Activated CD4-positive, alpha-beta T cell treated with anti-CD3 and anti-CD28 coated beads for 36 hours (primary cell): ENCODE data around the gene SPDYE4. TPM values are rescaled to one million over a fixed set of nuclear protein-coding genes. Genes with fewer than 3 reads are reported as not detected.

Source experiments
- ATAC-seq: fragments of 200-7000 bp; cut with Tn5 transposase; one replicate; pipeline ENCODE4 v1.10.0; 2021; ENCODE audit warnings: mild to moderate bottlenecking, moderate library complexity
- CTCF ChIA-PET: fragments of 350-600 bp; sonication (Branson Sonifier 250); formaldehyde crosslinking; loops from one replicate; lab custom pipeline; 2021; ENCODE audit warnings: antibody characterized with exemption; lab: Charles Lee
- POLR2A ChIA-PET: fragments of 350-600 bp; sonication (Branson Sonifier 250); formaldehyde crosslinking; loops from one replicate; lab custom pipeline; 2021; ENCODE audit warnings: antibody characterized with exemption, inconsistent platforms; lab: Charles Lee
- DNase-seq: peaks from one replicate; pipeline ENCODE4 v3.0.0-alpha.2; 2020
- H3K27ac Mint-ChIP-seq: one replicate; pipeline ENCODE4 v1.8.0; 2021; ENCODE audit warnings: mixed read lengths
- H3K27me3 Mint-ChIP-seq: one replicate; pipeline ENCODE4 v1.8.0; 2021; ENCODE audit warnings: mixed read lengths
- H3K36me3 Mint-ChIP-seq: one replicate; pipeline ENCODE4 v1.8.0; 2021; ENCODE audit warnings: low read depth, mixed read lengths
- H3K4me1 Mint-ChIP-seq: one replicate; pipeline ENCODE4 v1.8.0; 2021; ENCODE audit warnings: mixed read lengths
- H3K4me3 Mint-ChIP-seq: one replicate; pipeline ENCODE4 v1.8.0; 2021; ENCODE audit warnings: mild to moderate bottlenecking, moderate library complexity, mixed read lengths
- H3K9me3 Mint-ChIP-seq: one replicate; pipeline ENCODE4 v1.8.0; 2021; ENCODE audit warnings: low read depth, mixed read lengths
- intact Hi-C, 2 experiments: fragments of 100-400 bp; cut with DNase I in 1 of 2; cut with micrococcal nuclease in 1 of 2; formaldehyde crosslinking; loops; one replicate each; pipeline versions ENCODE4 v1.14.2 to v1.15.1; 2022 to 2024; cut with DNase I, micrococcal nuclease
- total RNA-seq, 2 experiments: library from RNA; stranded (reverse); gene quantifications; one replicate each; pipeline ENCODE4 v1.2.3, GENCODE V29; 2021

SPDYE4 gene
- total RNA-seq, 2 experiments from 2014 or later: not detected

GRCh38 chr17:8782176-8782575, 23.8 kb upstream of the SPDYE4 start:
- DNase-seq: no peak
- Mint-ChIP-seq H3K27me3 (peaks cover 3% of the 10 kb centered on the region), H3K9me3 (no peaks in the 10 kb centered on the region), H3K4me1 (no peaks in the 10 kb centered on the region), H3K4me3 (no peak overlapping the region), H3K27ac (no peak overlapping the region), H3K36me3 (no peaks in the 10 kb centered on the region)
- no peak for ATAC-seq
- ChIA-PET CTCF (interaction anchor here (0.6 to 1.1 kb wide), 3 partner anchors 9 to 869 kb away, joined by 3 to 5 read pairs (median 4); no protein-coding TSS in a partner anchor), POLR2A (no interaction called here)
- intact Hi-C loops: no loop called here

GRCh38 chr17:8781776-8782175, 23.4 kb upstream of the SPDYE4 start:
- no peaks in the 10 kb centered on the region for H3K9me3 Mint-ChIP-seq
- no peak for DNase-seq
- intact Hi-C loops: no loop called here
- H3K27me3 Mint-ChIP-seq: peaks cover 4% of the 10 kb centered on the region
- ATAC-seq: no peak
- H3K36me3 Mint-ChIP-seq: no peaks in the 10 kb centered on the region
- ChIA-PET POLR2A (no interaction called here), CTCF (interaction anchor here (0.6 to 1.1 kb wide), 4 partner anchors 9 to 869 kb away, joined by 3 to 5 read pairs (median 4); no protein-coding TSS in a partner anchor)
- no peak overlapping the region for H3K4me3 Mint-ChIP-seq
- H3K27ac Mint-ChIP-seq: no peak overlapping the region
- H3K4me1 Mint-ChIP-seq: no peaks in the 10 kb centered on the region

- ATAC-seq (no peak), DNase-seq (no peak)
- H3K27ac Mint-ChIP-seq: no peak overlapping the region
- intact Hi-C loops: no loop called here
- peaks cover 8% of the 10 kb centered on the region for H3K9me3 Mint-ChIP-seq
- no peaks in the 10 kb centered on the region for H3K36me3 Mint-ChIP-seq
- H3K4me3 Mint-ChIP-seq: no peak overlapping the region
- POLR2A ChIA-PET: no interaction called here
- no peaks in the 10 kb centered on the region for H3K4me1 Mint-ChIP-seq
- peaks cover 5% of the 10 kb centered on the region for H3K27me3 Mint-ChIP-seq
- CTCF ChIA-PET: interaction anchor here (0.5 to 2.9 kb wide), 4 partner anchors 8 to 390 kb away, joined by 3 to 26 read pairs (median 4); no protein-coding TSS in a partner anchor
Observed at GRCh38 chr17:8776881-8777280, 18.5 kb upstream of the SPDYE4 start.

- ChIA-PET POLR2A (no interaction called here), CTCF (interaction anchor here (0.7 to 2.9 kb wide), 5 partner anchors 9 to 718 kb away, joined by 3 to 26 read pairs (median 4); no protein-coding TSS in a partner anchor)
- H3K4me1 Mint-ChIP-seq: no peaks in the 10 kb centered on the region
- no peak overlapping the region for H3K27ac Mint-ChIP-seq
- ATAC-seq: no peak
- peaks cover 5% of the 10 kb centered on the region for H3K27me3 Mint-ChIP-seq
- no peak overlapping the region for H3K4me3 Mint-ChIP-seq
- H3K9me3 Mint-ChIP-seq: peaks cover 8% of the 10 kb centered on the region
- intact Hi-C loops: no loop called here
- H3K36me3 Mint-ChIP-seq: no peaks in the 10 kb centered on the region
- no peak for DNase-seq
Observed at GRCh38 chr17:8776248-8776647, 17.9 kb upstream of the SPDYE4 start.

- Mint-ChIP-seq H3K4me1 (no peaks in the 10 kb centered on the region), H3K27me3 (peaks cover 8% of the 10 kb centered on the region), H3K9me3 (peaks cover 2% of the 10 kb centered on the region), H3K27ac (no peak overlapping the region), H3K36me3 (no peaks in the 10 kb centered on the region), H3K4me3 (no peak overlapping the region)
- DNase-seq (no peak), ATAC-seq (no peak)
- intact Hi-C loops: no loop called here
- CTCF ChIA-PET: interaction anchor here (1.0 to 1.4 kb wide), 4 partner anchors 19 to 228 kb away, joined by 3 to 4 read pairs (median 4); no protein-coding TSS in a partner anchor
- POLR2A ChIA-PET: no interaction called here
Observed at GRCh38 chr17:8766731-8767130, 8.4 kb upstream of the SPDYE4 start.

- CTCF ChIA-PET: interaction anchor here (0.9 to 1.3 kb wide), 3 partner anchors 12 to 241 kb away, joined by 3 to 4 read pairs (median 3); no protein-coding TSS in a partner anchor
- no peaks in the 10 kb centered on the region for H3K36me3 Mint-ChIP-seq
- no peak for DNase-seq
- no peak for ATAC-seq
- POLR2A ChIA-PET: no interaction called here
- intact Hi-C loops: no loop called here
- no peak overlapping the region for H3K4me3 Mint-ChIP-seq
- peaks cover 6% of the 10 kb centered on the region for H3K27me3 Mint-ChIP-seq
- no peaks in the 10 kb centered on the region for H3K4me1 Mint-ChIP-seq
- no peak overlapping the region for H3K27ac Mint-ChIP-seq
- peaks cover 2% of the 10 kb centered on the region for H3K9me3 Mint-ChIP-seq
Observed at GRCh38 chr17:8762012-8762411, 3.7 kb upstream of the SPDYE4 start.

- CTCF ChIA-PET: interaction anchor here (0.5 to 1.0 kb wide), 3 partner anchors 24 to 324 kb away, joined by 3 to 4 read pairs (median 3); no protein-coding TSS in a partner anchor
- Mint-ChIP-seq H3K9me3 (peaks cover 2% of the 10 kb centered on the region), H3K36me3 (no peaks in the 10 kb centered on the region), H3K4me3 (no peak overlapping the region), H3K27me3 (peaks cover 17% of the 10 kb centered on the region), H3K4me1 (no peaks in the 10 kb centered on the region), H3K27ac (no peak overlapping the region)
- intact Hi-C loops: no loop called here
- no peak for DNase-seq
- no peak for ATAC-seq
- POLR2A ChIA-PET: no interaction called here
Observed at GRCh38 chr17:8757189-8757588, 1.2 kb downstream of the SPDYE4 start.

GRCh38 chr17:8755590-8756255, 2.6 kb downstream of the SPDYE4 start:
- DNase-seq (no peak), ATAC-seq (no peak)
- H3K36me3 Mint-ChIP-seq: no peaks in the 10 kb centered on the region
- H3K27me3 Mint-ChIP-seq: peaks cover 15% of the 10 kb centered on the region
- H3K4me3 Mint-ChIP-seq: no peak overlapping the region
- H3K27ac Mint-ChIP-seq: no peak overlapping the region
- ChIA-PET CTCF (interaction anchor here (0.6 to 1.4 kb wide), 5 partner anchors 9 to 261 kb away, joined by 3 to 6 read pairs (median 3); no protein-coding TSS in a partner anchor), POLR2A (no interaction called here)
- intact Hi-C loops: loop anchor here in 1 of 2 experiments (2.0 kb wide), 1 partner anchor 139 kb away; no protein-coding TSS in a partner anchor
- no peaks in the 10 kb centered on the region for H3K9me3 Mint-ChIP-seq
- no peaks in the 10 kb centered on the region for H3K4me1 Mint-ChIP-seq

GRCh38 chr17:8754890-8755289, 3.5 kb downstream of the SPDYE4 start:
- H3K36me3 Mint-ChIP-seq: no peaks in the 10 kb centered on the region
- ChIA-PET POLR2A (no interaction called here), CTCF (interaction anchor here (0.5 to 1.1 kb wide), 3 partner anchors 31 to 766 kb away, joined by 3 read pairs; no protein-coding TSS in a partner anchor)
- no peak overlapping the region for H3K27ac Mint-ChIP-seq
- intact Hi-C loops: loop anchor here (1.0 to 5.0 kb wide), 3 partner anchors 140 to 243 kb away; no protein-coding TSS in a partner anchor
- H3K4me1 Mint-ChIP-seq: no peaks in the 10 kb centered on the region
- no peak overlapping the region for H3K4me3 Mint-ChIP-seq
- no peaks in the 10 kb centered on the region for H3K9me3 Mint-ChIP-seq
- peaks cover 15% of the 10 kb centered on the region for H3K27me3 Mint-ChIP-seq
- DNase-seq: no peak
- ATAC-seq: no peak

GRCh38 chr17:8753976-8754440, 4.3 kb downstream of the SPDYE4 start:
- Mint-ChIP-seq H3K36me3 (no peaks in the 10 kb centered on the region), H3K27me3 (peaks cover 15% of the 10 kb centered on the region), H3K4me1 (no peaks in the 10 kb centered on the region), H3K9me3 (no peaks in the 10 kb centered on the region), H3K4me3 (no peak overlapping the region), H3K27ac (no peak overlapping the region)
- ATAC-seq (no peak), DNase-seq (no peak)
- ChIA-PET CTCF (no interaction called here), POLR2A (no interaction called here)
- intact Hi-C loops: loop anchor here (1.0 to 5.0 kb wide), 4 partner anchors 33 to 244 kb away; no protein-coding TSS in a partner anchor

- Mint-ChIP-seq H3K27me3 (peaks cover 15% of the 10 kb centered on the region), H3K36me3 (no peaks in the 10 kb centered on the region)
- POLR2A ChIA-PET: no interaction called here
Observed at GRCh38 chr17:8753136-8753975, 5.0 kb downstream of the SPDYE4 start.

More at GRCh38 chr17:8753136-8753975, 5.0 kb downstream of the SPDYE4 start:
- no peak overlapping the region for H3K27ac Mint-ChIP-seq
- ATAC-seq (no peak), DNase-seq (no peak)
- H3K4me3 Mint-ChIP-seq: no peak overlapping the region
- H3K4me1 Mint-ChIP-seq: no peaks in the 10 kb centered on the region
- intact Hi-C loops: loop anchor here (2.0 to 5.0 kb wide), 2 partner anchors 33 to 244 kb away; no protein-coding TSS in a partner anchor
- H3K9me3 Mint-ChIP-seq: no peaks in the 10 kb centered on the region
- CTCF ChIA-PET: interaction anchor here (0.8 kb wide), 1 partner anchor 32 kb away, joined by 3 read pairs; no protein-coding TSS in a partner anchor
